Hepatocyte (in vitro differentiated cells): ENCODE measurements around the gene GUSB.

Experiments used
- EZH2phosphoT487 ChIP-seq: fragments of 200-600 bp; sonication (generic); IDR thresholded peaks from one replicate; pipeline ENCODE4 v1.6.1; 2018; ENCODE audit warnings: antibody characterized with exemption, mild to moderate bottlenecking, low read depth, moderate library complexity; ENCODE audit not compliant: unreplicated experiment, severe bottlenecking
- TF ChIP-seq, protein P1 (sequence below): fragments of 200-600 bp; sonication (generic); IDR thresholded peaks from 2 replicates; pipeline ENCODE4 v1.5.1; 2016; ENCODE audit warnings: antibody characterized with exemption, mild to moderate bottlenecking; ENCODE audit not compliant: poor library complexity

GRCh38 chr7:65960351-65961074 is 21.5 kb downstream of the GUSB start:
- TF ChIP-seq, protein P1, sequence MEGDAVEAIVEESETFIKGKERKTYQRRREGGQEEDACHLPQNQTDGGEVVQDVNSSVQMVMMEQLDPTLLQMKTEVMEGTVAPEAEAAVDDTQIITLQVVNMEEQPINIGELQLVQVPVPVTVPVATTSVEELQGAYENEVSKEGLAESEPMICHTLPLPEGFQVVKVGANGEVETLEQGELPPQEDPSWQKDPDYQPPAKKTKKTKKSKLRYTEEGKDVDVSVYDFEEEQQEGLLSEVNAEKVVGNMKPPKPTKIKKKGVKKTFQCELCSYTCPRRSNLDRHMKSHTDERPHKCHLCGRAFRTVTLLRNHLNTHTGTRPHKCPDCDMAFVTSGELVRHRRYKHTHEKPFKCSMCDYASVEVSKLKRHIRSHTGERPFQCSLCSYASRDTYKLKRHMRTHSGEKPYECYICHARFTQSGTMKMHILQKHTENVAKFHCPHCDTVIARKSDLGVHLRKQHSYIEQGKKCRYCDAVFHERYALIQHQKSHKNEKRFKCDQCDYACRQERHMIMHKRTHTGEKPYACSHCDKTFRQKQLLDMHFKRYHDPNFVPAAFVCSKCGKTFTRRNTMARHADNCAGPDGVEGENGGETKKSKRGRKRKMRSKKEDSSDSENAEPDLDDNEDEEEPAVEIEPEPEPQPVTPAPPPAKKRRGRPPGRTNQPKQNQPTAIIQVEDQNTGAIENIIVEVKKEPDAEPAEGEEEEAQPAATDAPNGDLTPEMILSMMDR: no peak
- TF ChIP-seq EZH2phosphoT487: no peak
